ENCODE measurements around the gene BANF2.

DNA sequence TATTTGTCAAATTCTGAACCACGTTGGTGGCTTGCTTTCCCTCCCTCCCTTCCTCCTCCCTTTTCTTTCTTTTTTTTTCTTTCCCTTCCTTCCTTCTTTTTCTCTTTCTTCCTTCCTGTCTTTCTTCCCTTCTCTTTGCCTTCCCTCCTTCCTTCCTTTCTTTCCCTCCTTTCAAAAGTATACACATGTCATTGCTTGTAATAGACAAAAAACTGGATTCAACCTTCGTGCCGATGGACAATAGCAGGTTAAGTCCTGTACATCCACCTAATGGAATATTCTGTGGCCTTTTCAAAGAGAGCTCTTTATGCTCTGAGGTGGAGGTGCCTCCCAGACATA lies 72.2 kb downstream of the BANF2 start:
- TF ChIP-seq, protein P1, sequence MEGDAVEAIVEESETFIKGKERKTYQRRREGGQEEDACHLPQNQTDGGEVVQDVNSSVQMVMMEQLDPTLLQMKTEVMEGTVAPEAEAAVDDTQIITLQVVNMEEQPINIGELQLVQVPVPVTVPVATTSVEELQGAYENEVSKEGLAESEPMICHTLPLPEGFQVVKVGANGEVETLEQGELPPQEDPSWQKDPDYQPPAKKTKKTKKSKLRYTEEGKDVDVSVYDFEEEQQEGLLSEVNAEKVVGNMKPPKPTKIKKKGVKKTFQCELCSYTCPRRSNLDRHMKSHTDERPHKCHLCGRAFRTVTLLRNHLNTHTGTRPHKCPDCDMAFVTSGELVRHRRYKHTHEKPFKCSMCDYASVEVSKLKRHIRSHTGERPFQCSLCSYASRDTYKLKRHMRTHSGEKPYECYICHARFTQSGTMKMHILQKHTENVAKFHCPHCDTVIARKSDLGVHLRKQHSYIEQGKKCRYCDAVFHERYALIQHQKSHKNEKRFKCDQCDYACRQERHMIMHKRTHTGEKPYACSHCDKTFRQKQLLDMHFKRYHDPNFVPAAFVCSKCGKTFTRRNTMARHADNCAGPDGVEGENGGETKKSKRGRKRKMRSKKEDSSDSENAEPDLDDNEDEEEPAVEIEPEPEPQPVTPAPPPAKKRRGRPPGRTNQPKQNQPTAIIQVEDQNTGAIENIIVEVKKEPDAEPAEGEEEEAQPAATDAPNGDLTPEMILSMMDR (IDR thresholded peaks at IDR 0.05), result no peak
- no peak for TF ChIP-seq POLR2A (IDR thresholded peaks at IDR 0.05)
